Neural progenitor cell (in vitro differentiated cells): ENCODE data around the gene MAGI2. TPM values are rescaled to one million over a fixed set of nuclear protein-coding genes. Genes with fewer than 3 reads are reported as not detected.

Experiments
- DNase-seq: peaks from one replicate; pipeline ENCODE4 v3.0.0-alpha.2; 2016; ENCODE audit warnings: low spot score
- H2AFZ ChIP-seq: fragments of 200-600 bp; sonication (generic); replicated peaks from 2 replicates; pipeline ENCODE4 v1.6.1; 2016; ENCODE audit warnings: antibody characterized with exemption
- H3F3A ChIP-seq: fragments of 200-600 bp; sonication (generic); 2 replicates; pipeline ENCODE4 v1.6.1; 2016; ENCODE audit warnings: antibody characterized with exemption, low read depth
- H3K27ac ChIP-seq: fragments of 200-600 bp; sonication (generic); 2 replicates; pipeline ENCODE4 v1.5.1; 2016; ENCODE audit warnings: mild to moderate bottlenecking
- H3K27me3 ChIP-seq: fragments of 200-600 bp; sonication (generic); 2 replicates; pipeline ENCODE4 v1.6.1; 2016; ENCODE audit warnings: mild to moderate bottlenecking, moderate library complexity
- H3K36me3 ChIP-seq: fragments of 200-600 bp; sonication (generic); 2 replicates; pipeline ENCODE4 v1.5.1; 2016
- H3K4me1 ChIP-seq: fragments of 200-600 bp; sonication (generic); 2 replicates; pipeline ENCODE4 v1.6.1; 2016; ENCODE audit warnings: mixed run types
- H3K4me2 ChIP-seq: fragments of 200-600 bp; sonication (generic); 2 replicates; pipeline ENCODE4 v1.6.1; 2016
- H3K4me3 ChIP-seq: fragments of 200-600 bp; sonication (generic); 2 replicates; pipeline ENCODE4 v1.5.1; 2016
- H3K79me2 ChIP-seq: fragments of 200-600 bp; sonication (generic); 2 replicates; pipeline ENCODE4 v1.6.1; 2016; ENCODE audit warnings: low read depth
- H3K9ac ChIP-seq: fragments of 200-600 bp; sonication (generic); 2 replicates; pipeline ENCODE4 v1.6.1; 2016
- H3K9me3 ChIP-seq: fragments of 200-600 bp; sonication (generic); 2 replicates; pipeline ENCODE4 v1.5.1; 2016; ENCODE audit warnings: low read depth
- H4K20me1 ChIP-seq: fragments of 200-600 bp; sonication (generic); 2 replicates; pipeline ENCODE4 v1.6.1; 2016; ENCODE audit warnings: low read depth
- H3K27ac Mint-ChIP-seq: 3 replicates; pipeline ENCODE4 v1.8.0; 2021; ENCODE audit warnings: mixed read lengths
- H3K27me3 Mint-ChIP-seq: 2 replicates; pipeline ENCODE4 v1.8.0; 2022; ENCODE audit warnings: low read depth, mild to moderate bottlenecking, inconsistent platforms, moderate library complexity, mixed read lengths; ENCODE audit not compliant: insufficient read depth
- H3K36me3 Mint-ChIP-seq: 3 replicates; pipeline ENCODE4 v1.8.0; 2021; ENCODE audit warnings: mixed read lengths
- H3K4me1 Mint-ChIP-seq: 3 replicates; pipeline ENCODE4 v1.8.0; 2021; ENCODE audit warnings: mixed read lengths
- H3K4me3 Mint-ChIP-seq: 3 replicates; pipeline ENCODE4 v1.8.0; 2021; ENCODE audit warnings: mild to moderate bottlenecking, moderate library complexity, mixed read lengths
- H3K9me3 Mint-ChIP-seq: 3 replicates; pipeline ENCODE4 v1.8.0; 2020; ENCODE audit warnings: mixed read lengths
- CTCF ChIP-seq: fragments of 200-600 bp; sonication (generic); IDR thresholded peaks from 2 replicates; pipeline ENCODE4 v1.5.1; 2017; ENCODE audit warnings: antibody characterized with exemption, mild to moderate bottlenecking
- EZH2 ChIP-seq: fragments of 200-600 bp; sonication (generic); IDR thresholded peaks from 2 replicates; pipeline ENCODE4 v1.6.1; 2017; ENCODE audit warnings: antibody characterized with exemption, mild to moderate bottlenecking, moderate library complexity
- EZH2phosphoT487 ChIP-seq: fragments of 200-600 bp; sonication (generic); IDR thresholded peaks from 2 replicates; pipeline ENCODE4 v1.6.1; 2017; ENCODE audit warnings: antibody characterized with exemption
- total RNA-seq: library from RNA; depleted of rRNA; stranded (reverse); fragments of >200 nt; gene quantifications from 2 replicates; pipeline ENCODE4 v1.2.3, GENCODE V29; 2015; ENCODE audit warnings: low replicate concordance

MAGI2 gene
- total RNA-seq, 1 donor from 2014 or later, result 5.8 TPM

- TF ChIP-seq EZH2, result no peak
- no peak for TF ChIP-seq EZH2phosphoT487
- no peak for TF ChIP-seq CTCF
- no peaks in the 10 kb centered on the region for H3K27me3 ChIP-seq
- no peaks in the 10 kb centered on the region for H3K4me1 ChIP-seq
- H3K4me3 ChIP-seq, result no peak overlapping the region
- no peaks in the 10 kb centered on the region for H3K9me3 ChIP-seq
- Mint-ChIP-seq H3K27me3 (no peaks in the 10 kb centered on the region), H3K4me3 (no peak overlapping the region), H3K9me3 (peaks cover 4% of the 10 kb centered on the region), H3K36me3 (no peaks in the 10 kb centered on the region), H3K4me1 (no peaks in the 10 kb centered on the region), H3K27ac (no peak overlapping the region)
- no peak overlapping the region for H3K27ac ChIP-seq
- no peaks in the 10 kb centered on the region for H3K36me3 ChIP-seq
- no peak for DNase-seq
- H2AFZ ChIP-seq, result no peak overlapping the region
- H3K79me2 ChIP-seq, result no peaks in the 10 kb centered on the region
- H3K9ac ChIP-seq, result no peak overlapping the region
- H3F3A ChIP-seq, result no peaks in the 10 kb centered on the region
- no peak overlapping the region for H3K4me2 ChIP-seq
- H4K20me1 ChIP-seq, result no peaks in the 10 kb centered on the region
Observed at GRCh38 chr7:78265071-78265470, 1188.4 kb downstream of the MAGI2 start.

- H3K4me1 ChIP-seq, result no peaks in the 10 kb centered on the region
- Mint-ChIP-seq H3K4me3 (no peak overlapping the region), H3K36me3 (no peaks in the 10 kb centered on the region), H3K27me3 (no peaks in the 10 kb centered on the region), H3K4me1 (no peaks in the 10 kb centered on the region), H3K27ac (no peak overlapping the region), H3K9me3 (peaks cover under 1% of the 10 kb centered on the region)
- H2AFZ ChIP-seq, result no peak overlapping the region
- H3K9me3 ChIP-seq, result no peaks in the 10 kb centered on the region
- H3K36me3 ChIP-seq, result no peaks in the 10 kb centered on the region
- no peak overlapping the region for H3K4me3 ChIP-seq
- DNase-seq, result no peak
- H3K27ac ChIP-seq, result no peak overlapping the region
- H3K9ac ChIP-seq, result no peak overlapping the region
- TF ChIP-seq EZH2, result no peak
- no peak for TF ChIP-seq CTCF
- no peak for TF ChIP-seq EZH2phosphoT487
- H3F3A ChIP-seq, result no peaks in the 10 kb centered on the region
- H3K27me3 ChIP-seq, result no peaks in the 10 kb centered on the region
- no peaks in the 10 kb centered on the region for H3K79me2 ChIP-seq
- H3K4me2 ChIP-seq, result no peak overlapping the region
- H4K20me1 ChIP-seq, result no peaks in the 10 kb centered on the region
Observed at GRCh38 chr7:78264105-78264504, 1189.4 kb downstream of the MAGI2 start.

GRCh38 chr7:78261739-78262138 lies 1191.7 kb downstream of the MAGI2 start:
- H4K20me1 ChIP-seq, result no peaks in the 10 kb centered on the region
- no peak overlapping the region for H2AFZ ChIP-seq
- Mint-ChIP-seq H3K4me3 (no peak overlapping the region), H3K36me3 (no peaks in the 10 kb centered on the region), H3K27me3 (no peaks in the 10 kb centered on the region), H3K27ac (no peak overlapping the region), H3K9me3 (no peaks in the 10 kb centered on the region), H3K4me1 (no peaks in the 10 kb centered on the region)
- no peak for DNase-seq
- H3K79me2 ChIP-seq, result no peaks in the 10 kb centered on the region
- no peak overlapping the region for H3K4me3 ChIP-seq
- TF ChIP-seq CTCF, result no peak
- no peak for TF ChIP-seq EZH2
- TF ChIP-seq EZH2phosphoT487, result no peak
- H3K27me3 ChIP-seq, result no peaks in the 10 kb centered on the region
- no peaks in the 10 kb centered on the region for H3K36me3 ChIP-seq
- H3K4me2 ChIP-seq, result no peak overlapping the region
- H3K4me1 ChIP-seq, result no peaks in the 10 kb centered on the region
- no peak overlapping the region for H3K9ac ChIP-seq
- no peaks in the 10 kb centered on the region for H3F3A ChIP-seq
- H3K9me3 ChIP-seq, result no peaks in the 10 kb centered on the region
- H3K27ac ChIP-seq, result no peak overlapping the region

GRCh38 chr7:78261302-78261701 lies 1192.2 kb downstream of the MAGI2 start:
- Histone ChIP-seq H4K20me1 (no peaks in the 10 kb centered on the region), H3K27me3 (no peaks in the 10 kb centered on the region), H3K4me3 (no peak overlapping the region), H3K9ac (no peak overlapping the region), H2AFZ (no peak overlapping the region), H3K36me3 (no peaks in the 10 kb centered on the region), H3F3A (no peaks in the 10 kb centered on the region), H3K9me3 (no peaks in the 10 kb centered on the region), H3K4me2 (no peak overlapping the region), H3K79me2 (no peaks in the 10 kb centered on the region), H3K27ac (no peak overlapping the region), H3K4me1 (no peaks in the 10 kb centered on the region)
- DNase-seq, result no peak
- Mint-ChIP-seq H3K36me3 (no peaks in the 10 kb centered on the region), H3K27me3 (no peaks in the 10 kb centered on the region), H3K4me3 (no peak overlapping the region), H3K27ac (no peak overlapping the region), H3K9me3 (no peaks in the 10 kb centered on the region), H3K4me1 (no peaks in the 10 kb centered on the region)
- TF ChIP-seq CTCF (no peak), EZH2 (no peak), EZH2phosphoT487 (no peak)
